PC-9 (cell line): ENCODE results near the gene CD59.

Experiments
- CTCF ChIP-seq: fragments of 200-600 bp; sonication (generic); conservative IDR thresholded peaks from 2 replicates; pipeline ENCODE4 v1.6.1; 2017; ENCODE audit warnings: mixed run types, antibody characterized with exemption, mild to moderate bottlenecking, moderate library complexity
- EZH2 ChIP-seq: fragments of 200-600 bp; sonication (generic); IDR thresholded peaks from 2 replicates; pipeline ENCODE4 v1.8.0; 2017; ENCODE audit warnings: antibody characterized with exemption, low read depth

DNA sequence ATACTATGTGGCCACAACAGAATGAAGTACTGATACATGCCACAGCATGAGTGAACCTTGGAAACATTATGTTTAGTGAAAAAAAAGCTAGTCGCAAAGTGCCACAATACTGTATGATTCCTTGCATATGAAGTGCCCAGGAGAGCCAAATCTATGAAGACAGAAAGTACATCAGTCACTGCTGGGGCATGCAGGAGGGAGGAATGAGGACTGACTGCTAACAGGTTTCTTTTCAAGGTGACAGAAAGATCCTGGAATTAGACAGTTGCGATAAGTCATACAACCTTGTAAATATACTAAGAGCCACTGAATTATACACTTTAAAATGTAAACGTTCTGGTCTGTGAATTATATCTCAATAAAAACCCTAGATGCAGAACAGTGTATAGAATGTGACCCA is 23.8 kb downstream of the CD59 start:
- TF ChIP-seq EZH2 (no peak), CTCF (no peak)
